Loucy (cell line): ENCODE data around the gene FREM2.

Source experiments
- CTCF ChIP-seq: fragments of 200-600 bp; sonication (generic); conservative IDR thresholded peaks from 2 replicates; pipeline ENCODE4 v1.5.1; 2014; ENCODE audit warnings: mild to moderate bottlenecking, antibody characterized with exemption, low read length
- EZH2phosphoT487 ChIP-seq: fragments of 200-600 bp; IDR thresholded peaks from 2 replicates; pipeline ENCODE4 v1.6.1; 2018; ENCODE audit warnings: antibody characterized with exemption, mild to moderate bottlenecking, moderate library complexity, borderline replicate concordance

GRCh38 chr13:38700051-38700450, 13.2 kb downstream of the FREM2 start:
- TF ChIP-seq CTCF (no peak), EZH2phosphoT487 (no peak)
